ENCODE data around the gene UBXN7.

- TF ChIP-seq POLR2A (IDR thresholded peaks at IDR 0.05; ENCODE audit: borderline replicate concordance, extremely low read depth, insufficient read depth, insufficient read length) (no peak), CTCF (IDR thresholded peaks at IDR 0.05 in 2 of 3, conservative IDR thresholded peaks at IDR 0.05 in 1 of 3; ENCODE audit: borderline replicate concordance in 1 of 3, insufficient read depth in 1 of 3, low read depth in 2 of 3, low read length in 2 of 3) (no peak), JUND (IDR thresholded peaks at IDR 0.05) (no peak), CBX3 (IDR thresholded peaks at IDR 0.05; ENCODE audit: low read depth) (no peak), TCF7L2 (IDR thresholded peaks at IDR 0.05; ENCODE audit: borderline replicate concordance, extremely low read depth, insufficient read depth, insufficient read length) (no peak), ATF3 (IDR thresholded peaks at IDR 0.05) (no peak), SRF (IDR thresholded peaks at IDR 0.05; ENCODE audit: low read depth) (no peak), EZH2phosphoT487 (IDR thresholded peaks at IDR 0.05; ENCODE audit: borderline replicate concordance) (no peak), RAD21 (IDR thresholded peaks at IDR 0.05; ENCODE audit: low read depth) (no peak)
Measured at GRCh38 chr3:196354132-196354531, 78.1 kb downstream of the UBXN7 start.
